ENCODE measurements around the gene SYNGR1.
"Not testable (repeated sequence)": the region's sequence is repeated elsewhere in the genome, so short reads cannot be mapped to it uniquely, and the experiment has no call there.

The SYNGR1 gene

GRCh38 chr22:39316440-39317083 is 33.2 kb upstream of the SYNGR1 start:
- DNase-seq (ENCODE audit: low spot score), result no peak

DNA sequence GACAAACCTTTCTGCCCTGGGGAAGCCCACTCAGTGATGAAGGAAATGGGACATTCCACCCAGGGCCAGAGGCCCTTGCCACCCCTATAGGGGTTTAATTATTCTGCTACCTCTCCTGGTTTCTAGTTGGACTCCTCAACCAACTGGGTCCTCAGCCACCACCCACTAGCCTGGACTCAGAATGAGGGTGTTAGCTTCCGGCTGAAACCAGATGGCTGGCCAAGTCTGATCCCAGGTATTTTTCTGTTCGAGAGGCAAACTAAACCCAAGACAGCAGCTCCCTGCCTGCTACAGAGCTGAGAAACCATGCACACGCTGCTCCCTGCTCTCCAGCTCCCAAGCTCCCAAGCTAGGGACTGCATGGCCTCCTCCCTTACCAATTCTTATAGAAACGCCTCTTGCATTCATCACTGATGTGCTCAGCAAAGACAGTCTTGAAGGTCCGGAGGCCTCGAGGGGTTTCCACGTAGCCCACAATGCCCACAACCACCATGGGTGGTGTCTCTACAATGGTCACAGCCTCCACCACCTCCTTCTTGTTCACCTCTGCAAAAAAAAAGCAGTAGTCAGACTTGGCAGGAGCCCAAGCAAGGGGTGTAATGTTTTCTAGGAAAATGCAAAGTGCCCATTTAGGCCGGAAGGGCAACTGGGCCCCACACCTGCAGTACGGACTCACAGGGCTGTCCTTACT is 32.6 kb upstream of the SYNGR1 start:
- no peak for DNase-seq (ENCODE audit: low spot score)

DNA sequence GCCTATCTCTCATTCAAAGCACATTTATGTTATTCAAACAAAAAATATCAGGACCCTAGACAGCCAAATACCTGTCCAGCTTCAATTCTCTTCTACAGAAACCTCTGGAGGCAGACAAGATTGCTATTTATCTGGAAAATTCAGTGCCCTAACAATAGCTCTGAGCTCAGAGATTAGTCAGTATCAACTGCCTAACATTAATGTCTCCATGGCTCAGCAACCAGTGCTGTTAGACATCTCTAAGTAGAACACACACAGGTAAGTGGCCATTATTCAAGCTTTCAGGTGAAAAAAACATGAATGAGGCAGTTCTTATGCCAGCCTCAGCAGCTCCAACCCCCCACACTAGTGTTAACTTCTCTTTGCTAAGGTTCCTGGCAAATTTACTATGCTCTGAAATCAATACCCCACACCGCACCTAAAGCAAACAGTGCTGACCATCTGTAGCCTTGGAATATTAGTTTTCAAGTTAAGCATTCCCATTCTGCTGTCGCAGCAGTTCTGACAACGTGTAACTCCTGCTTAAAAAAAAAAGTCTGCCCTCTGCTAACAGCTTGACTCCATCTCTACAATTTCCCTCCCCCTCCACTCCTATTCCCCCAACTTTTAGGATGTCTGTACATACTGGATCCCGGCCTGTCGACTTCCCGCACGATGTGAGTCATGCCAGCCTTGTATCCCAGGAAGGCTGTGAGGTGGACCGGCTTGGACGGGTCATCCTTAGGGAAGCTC is 31.9 kb upstream of the SYNGR1 start:
- no peak for DNase-seq (ENCODE audit: low spot score)

DNA sequence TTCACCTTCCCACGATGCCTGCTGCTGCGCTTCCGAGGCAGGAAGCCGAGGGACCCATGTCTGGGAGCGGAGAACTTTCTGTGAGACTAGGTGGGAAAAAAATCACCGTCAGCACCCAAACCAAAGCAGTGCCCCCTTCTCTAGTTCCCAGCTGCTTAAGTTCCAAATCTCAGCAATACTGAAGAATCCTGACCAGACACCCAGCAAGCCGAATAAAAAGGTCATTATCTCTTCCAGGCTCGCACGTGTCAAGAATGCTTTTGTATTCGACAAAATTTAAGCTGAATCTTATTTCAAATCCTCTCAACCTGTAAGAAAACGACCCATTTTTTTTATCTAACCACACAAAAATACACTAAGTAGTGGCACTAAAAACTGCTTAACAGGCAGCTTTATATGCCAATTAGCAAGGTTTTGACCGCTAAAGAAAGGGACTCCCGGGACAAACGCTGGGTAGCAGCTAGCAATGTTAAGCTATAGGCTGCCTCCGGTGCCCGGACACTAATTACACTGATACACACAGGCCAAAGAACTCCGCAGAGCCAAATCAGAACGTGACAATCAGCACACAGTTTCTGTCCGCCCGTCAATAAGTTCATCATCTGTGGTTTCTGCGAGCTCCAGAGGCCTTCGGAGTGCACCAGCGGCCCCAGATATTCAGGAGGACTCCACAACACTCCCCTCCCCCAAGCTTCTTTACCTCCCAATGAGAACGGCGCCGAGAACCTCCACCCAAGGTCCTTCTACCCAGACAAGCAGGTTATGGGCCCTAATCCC is 31.1 kb upstream of the SYNGR1 start:
- no peak for DNase-seq (ENCODE audit: low spot score)

DNA sequence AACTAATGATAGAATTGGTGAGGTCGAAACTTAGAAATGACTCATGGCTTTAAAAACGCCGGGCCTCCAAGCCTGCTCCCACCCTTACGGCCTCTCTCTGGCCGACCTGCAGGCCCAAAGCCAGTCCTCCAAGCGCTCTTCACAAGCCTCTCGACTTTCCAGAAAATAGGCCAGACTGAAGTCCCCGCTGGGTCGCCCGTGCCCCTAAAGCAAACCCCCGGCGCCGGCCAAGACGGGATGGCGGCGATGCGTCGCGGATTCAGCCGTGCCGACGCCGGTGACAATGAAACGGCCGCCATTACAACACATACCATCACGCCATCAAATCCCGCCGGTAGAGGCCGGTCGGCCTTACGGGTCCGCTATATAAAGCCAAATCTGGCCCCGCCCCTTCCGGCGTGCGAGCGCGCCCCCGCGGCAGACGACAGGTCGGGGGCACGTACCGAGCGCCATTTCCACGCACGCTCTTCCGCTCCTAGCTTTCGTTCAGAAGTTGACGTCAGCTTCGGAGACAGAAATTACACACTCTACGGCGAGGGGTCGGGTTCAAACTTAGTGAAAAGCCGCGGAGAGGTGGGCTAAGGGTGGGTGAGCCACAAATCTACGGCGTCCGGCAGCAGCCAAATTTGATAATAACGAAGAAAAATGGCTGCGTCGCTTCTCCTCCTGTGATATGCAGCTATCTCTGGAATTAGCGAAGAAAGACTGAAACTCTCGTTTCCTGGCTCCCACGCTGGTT is 30.3 kb upstream of the SYNGR1 start, which contains the start of gene RPL3:
TSS of gene RPL3 (minus strand) at position 340 of the 739 bp plus-strand sequence. CDS start at position 314, 26 bp downstream.
- peak; percentile 99 for DNase-seq (ENCODE audit: low spot score)

- not testable (repeated sequence) for DNase-seq (ENCODE audit: low spot score)
Observed at GRCh38 chr22:39320616-39321029, 29.2 kb upstream of the SYNGR1 start.

GRCh38 chr22:39325392-39325932 is 24.3 kb upstream of the SYNGR1 start:
- DNase-seq (ENCODE audit: low spot score), result no peak

GRCh38 chr22:39327995-39328754 is 21.6 kb upstream of the SYNGR1 start:
- DNase-seq (ENCODE audit: low spot score), result no peak

DNA sequence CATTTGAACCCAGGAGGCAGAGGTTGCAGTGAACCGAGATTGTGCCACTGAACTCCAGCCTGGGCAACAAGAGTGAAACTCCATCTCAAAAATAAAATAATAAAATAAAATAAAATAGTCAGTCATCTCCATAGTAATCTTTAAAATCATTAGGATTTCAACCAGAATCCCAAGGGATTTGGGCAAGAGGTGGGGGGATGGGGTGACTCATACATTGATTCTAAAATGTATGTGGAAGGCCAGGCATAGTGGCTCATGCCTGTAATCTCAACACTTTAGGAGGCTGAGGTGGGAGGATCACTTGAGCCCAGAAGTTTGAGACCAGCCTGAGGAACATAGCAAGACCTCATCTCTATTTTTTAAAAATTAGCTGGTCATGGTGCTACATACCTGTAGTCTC is 19.2 kb upstream of the SYNGR1 start:
- not testable (repeated sequence) for DNase-seq (ENCODE audit: low spot score)

DNA sequence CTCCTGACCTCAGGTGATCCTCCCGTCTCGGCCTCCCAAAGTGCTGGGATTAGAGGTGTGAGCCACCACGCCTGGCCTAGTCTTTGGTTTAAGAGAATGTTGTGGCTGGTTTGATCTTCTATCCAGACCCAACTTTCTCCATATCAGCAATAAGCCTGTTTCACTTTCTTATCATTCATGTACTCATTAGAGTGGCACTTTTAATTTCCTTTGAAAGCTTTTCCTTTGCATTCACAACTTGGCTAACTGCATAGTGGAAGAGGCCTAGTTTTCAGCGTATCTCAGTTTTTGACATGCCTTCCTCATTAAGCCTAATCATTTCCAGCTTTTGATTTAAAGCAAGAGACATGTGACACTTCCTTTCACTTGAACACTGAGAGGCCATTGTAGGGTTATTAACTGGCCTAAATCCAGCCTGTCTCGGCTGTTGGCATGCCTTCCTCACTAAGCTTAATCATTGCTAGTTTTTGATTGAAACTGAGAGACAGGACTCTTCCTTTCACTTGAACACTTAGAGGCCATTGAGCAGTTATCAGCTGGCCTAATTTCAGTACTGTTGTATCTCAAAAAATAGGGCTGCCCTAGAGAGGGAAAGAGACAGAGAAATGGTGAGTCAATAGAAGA is 17.2 kb upstream of the SYNGR1 start:
- DNase-seq (ENCODE audit: low spot score), result no peak

GRCh38 chr22:39336411-39336810 is 13.4 kb upstream of the SYNGR1 start:
- no peak for DNase-seq (ENCODE audit: low spot score)

GRCh38 chr22:39339775-39340174 is 10.0 kb upstream of the SYNGR1 start:
- not testable (repeated sequence) for DNase-seq (ENCODE audit: low spot score)

DNA sequence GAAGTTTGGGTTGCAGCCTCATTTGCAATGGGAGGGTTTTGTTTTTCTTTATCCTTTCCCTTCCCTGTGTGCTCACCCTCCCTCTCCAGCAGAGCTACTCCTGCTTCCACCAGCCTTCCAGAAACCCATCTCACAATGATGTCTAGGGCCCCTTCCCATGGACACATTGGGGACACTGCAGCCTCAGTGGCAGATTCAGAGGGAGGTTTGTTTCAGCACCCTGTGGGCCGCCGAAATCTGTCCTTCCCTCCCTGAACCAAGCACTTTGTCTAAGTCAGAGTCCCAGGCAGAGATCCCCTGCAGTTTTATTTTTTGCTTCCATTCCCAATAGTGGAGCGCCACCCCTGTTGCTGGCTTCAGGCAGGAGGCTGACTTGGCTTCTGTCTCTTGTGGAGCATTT is 8.6 kb upstream of the SYNGR1 start:
- no peak for DNase-seq (ENCODE audit: low spot score)

- DNase-seq (ENCODE audit: low spot score), result no peak
Observed at GRCh38 chr22:39343259-39344045, 6.3 kb upstream of the SYNGR1 start.

DNA sequence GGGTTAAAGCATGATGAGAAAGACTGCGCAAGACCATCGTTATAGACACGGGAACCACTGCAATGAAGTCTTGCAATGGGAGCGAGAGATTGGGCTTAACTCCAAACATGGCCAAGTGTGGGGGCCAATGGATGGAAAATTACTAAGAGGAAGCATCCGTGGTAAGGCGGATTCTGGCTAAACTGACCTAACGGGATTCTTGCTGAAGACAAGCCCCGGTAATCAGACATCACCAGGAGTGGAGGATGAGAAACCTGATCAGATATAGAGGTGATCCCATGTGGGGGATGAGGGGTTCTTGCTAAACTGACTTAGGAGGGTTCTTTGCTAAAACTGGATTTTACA is 5.8 kb upstream of the SYNGR1 start:
- no peak for DNase-seq (ENCODE audit: low spot score)

- DNase-seq (ENCODE audit: low spot score), result no peak
Observed at GRCh38 chr22:39345231-39345630, 4.6 kb upstream of the SYNGR1 start.

DNA sequence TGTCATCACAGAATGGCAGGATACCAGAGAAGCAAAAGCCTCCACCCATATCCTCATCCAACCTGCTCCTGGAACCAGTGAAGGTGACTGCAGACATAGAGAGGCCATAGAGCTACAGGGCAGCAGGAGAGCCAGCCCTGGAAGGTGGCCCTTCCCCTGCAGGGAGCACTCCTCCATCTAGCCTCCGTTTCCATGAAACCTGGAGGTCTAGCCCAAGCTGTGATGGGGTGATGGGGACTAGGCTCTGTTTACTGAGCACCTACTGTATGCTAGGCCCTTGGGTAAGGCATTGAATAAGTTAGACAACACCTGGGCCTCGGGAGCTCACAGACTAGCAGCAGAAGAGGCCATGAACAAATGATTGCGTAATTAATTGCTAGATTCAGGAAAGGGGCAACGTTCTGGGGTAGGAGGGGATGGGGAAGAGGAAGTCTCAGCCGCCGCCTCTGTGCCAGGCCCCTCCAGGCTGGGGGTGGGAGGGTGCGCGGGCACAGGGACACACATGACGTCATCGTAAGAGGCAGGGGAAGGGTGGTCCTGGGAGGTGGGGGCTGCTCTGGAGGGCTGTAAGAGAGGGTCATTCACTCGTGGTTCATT is 784 bp upstream of the SYNGR1 start:
- DNase-seq (ENCODE audit: low spot score), result no peak

GRCh38 chr22:39349506-39349966 is 255 bp upstream of the SYNGR1 start:
- no peak for DNase-seq (ENCODE audit: low spot score)
